Bronchial epithelial cell (primary cell): Measurements from ENCODE around the gene GABARAPL1. TPM values are rescaled to one million over a fixed set of nuclear protein-coding genes. Genes with fewer than 3 reads are reported as not detected.

Experiments
- DNase-seq: peaks from one replicate; pipeline ENCODE4 v3.0.0-alpha.2; 2010; ENCODE audit warnings: low read depth
- FAIRE-seq: peaks from 2 replicates; lab custom pipeline; 2011; peaks lifted over from hg19 to GRCh38; lab: Jason Lieb, UNC
- H3K27me3 ChIP-seq: 2 replicates; pipeline ENCODE4 v1.5.1; 2011; ENCODE audit warnings: low read length; ENCODE audit not compliant: control insufficient read depth, insufficient read depth
- H3K36me3 ChIP-seq: 2 replicates; pipeline ENCODE4 v1.5.1; 2011; ENCODE audit warnings: low read length; ENCODE audit not compliant: control insufficient read depth, insufficient read depth
- H3K4me3 ChIP-seq: 2 replicates; pipeline ENCODE4 v1.5.1; 2011; ENCODE audit warnings: mild to moderate bottlenecking, low read depth, low read length, control low read depth
- CTCF ChIP-seq: IDR thresholded peaks from 2 replicates; pipeline ENCODE4 v1.5.1; 2011; ENCODE audit warnings: mild to moderate bottlenecking, moderate library complexity, low read length, control low read depth, inconsistent platforms; ENCODE audit not compliant: insufficient read depth, severe bottlenecking
- total RNA-seq: library from RNA; depleted of rRNA; stranded (reverse); fragments of >200 nt; gene quantifications from 2 replicates; pipeline ENCODE4 v1.2.1, GENCODE V29; 2014

The GABARAPL1 gene
- total RNA-seq, 1 donor from 2014 or later, result 21.3 TPM

GRCh38 chr12:10207136-10207535, 5.5 kb upstream of the GABARAPL1 start:
- DNase-seq (no peak), FAIRE-seq (no peak)
- Histone ChIP-seq H3K4me3 (no peak overlapping the region), H3K36me3 (no peaks in the 10 kb centered on the region), H3K27me3 (no peaks in the 10 kb centered on the region)
- no peak for TF ChIP-seq CTCF

- FAIRE-seq, result no peak
- no peak for TF ChIP-seq CTCF
- no peak overlapping the region for H3K4me3 ChIP-seq
- DNase-seq, result no peak
- H3K27me3 ChIP-seq, result no peaks in the 10 kb centered on the region
- H3K36me3 ChIP-seq, result no peaks in the 10 kb centered on the region
Observed at GRCh38 chr12:10210225-10210624, 2.5 kb upstream of the GABARAPL1 start.

- DNase-seq, result peak; percentile 8
- FAIRE-seq, result no peak
- no peaks in the 10 kb centered on the region for H3K27me3 ChIP-seq
- H3K4me3 ChIP-seq, result no peak overlapping the region
- TF ChIP-seq CTCF, result no peak
- no peaks in the 10 kb centered on the region for H3K36me3 ChIP-seq
Observed at GRCh38 chr12:10211101-10211939, 1.4 kb upstream of the GABARAPL1 start.

- DNase-seq, result peak; percentile 100
- Histone ChIP-seq H3K4me3 (peak overlapping the region; percentile 92), H3K27me3 (no peaks in the 10 kb centered on the region), H3K36me3 (no peaks in the 10 kb centered on the region)
- peak; percentile 32 for FAIRE-seq
- no peak for TF ChIP-seq CTCF
Observed at GRCh38 chr12:10211940-10212738, 538 bp upstream of the GABARAPL1 start.

GRCh38 chr12:10213168-10214135, 775 bp downstream of the GABARAPL1 start:
- DNase-seq (peak; percentile 58), FAIRE-seq (no peak)
- Histone ChIP-seq H3K27me3 (no peaks in the 10 kb centered on the region), H3K4me3 (peak overlapping the region; percentile 92), H3K36me3 (peaks cover 2% of the 10 kb centered on the region)
- TF ChIP-seq CTCF, result no peak
